Endothelial cell of hepatic sinusoid (primary cell): ENCODE results near the gene CSRNP2.

Experiments used
- in situ Hi-C: cut with HindIII; loops from 2 replicates; pipeline ENCODE4 v1.10.0; 2017; ENCODE audit warnings: low sequenced_read_pairs

The CSRNP2 gene, protein sequence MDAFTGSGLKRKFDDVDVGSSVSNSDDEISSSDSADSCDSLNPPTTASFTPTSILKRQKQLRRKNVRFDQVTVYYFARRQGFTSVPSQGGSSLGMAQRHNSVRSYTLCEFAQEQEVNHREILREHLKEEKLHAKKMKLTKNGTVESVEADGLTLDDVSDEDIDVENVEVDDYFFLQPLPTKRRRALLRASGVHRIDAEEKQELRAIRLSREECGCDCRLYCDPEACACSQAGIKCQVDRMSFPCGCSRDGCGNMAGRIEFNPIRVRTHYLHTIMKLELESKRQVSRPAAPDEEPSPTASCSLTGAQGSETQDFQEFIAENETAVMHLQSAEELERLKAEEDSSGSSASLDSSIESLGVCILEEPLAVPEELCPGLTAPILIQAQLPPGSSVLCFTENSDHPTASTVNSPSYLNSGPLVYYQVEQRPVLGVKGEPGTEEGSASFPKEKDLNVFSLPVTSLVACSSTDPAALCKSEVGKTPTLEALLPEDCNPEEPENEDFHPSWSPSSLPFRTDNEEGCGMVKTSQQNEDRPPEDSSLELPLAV

DNA sequence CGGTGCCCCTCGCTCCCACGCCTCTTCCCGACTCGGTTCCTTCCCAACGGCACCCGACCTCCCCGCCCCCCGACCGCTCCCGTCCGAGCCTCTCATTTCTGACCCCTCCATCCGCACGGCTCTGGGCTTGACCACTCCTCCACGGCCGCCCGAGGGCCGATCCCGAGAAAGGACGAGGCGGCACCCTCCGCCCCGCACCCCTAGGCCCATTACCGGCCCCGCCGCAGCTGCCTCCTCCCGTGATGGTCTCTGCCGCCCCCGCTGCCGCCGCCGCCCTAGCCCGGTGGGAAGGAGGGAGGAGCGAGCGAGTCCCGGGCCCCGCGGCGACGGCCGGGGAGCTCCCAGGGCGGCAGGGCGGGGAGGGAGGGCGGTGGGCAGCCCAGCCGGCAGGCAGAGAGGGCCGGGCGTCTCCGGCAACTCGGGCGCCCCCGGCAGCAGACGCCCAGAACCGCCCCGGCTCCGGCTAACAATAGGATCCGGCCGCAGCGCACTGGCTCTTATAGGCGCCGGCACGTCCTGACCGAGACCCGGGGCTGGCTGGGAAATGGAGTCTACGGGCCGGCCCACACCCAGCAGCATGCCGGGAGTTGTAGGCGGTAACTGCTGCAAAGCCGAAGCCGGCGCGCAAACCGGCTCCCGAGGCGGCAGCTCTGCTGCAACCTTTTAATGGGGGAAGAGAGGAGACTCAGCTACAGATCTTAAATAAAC is at the start of gene CSRNP2:
Gene CSRNP2, minus strand, starts transcription at position 471 of the 708 bp plus-strand sequence. CDS start 7,035 bp downstream, outside the sequence.
- in situ Hi-C loops = no loop called here

DNA sequence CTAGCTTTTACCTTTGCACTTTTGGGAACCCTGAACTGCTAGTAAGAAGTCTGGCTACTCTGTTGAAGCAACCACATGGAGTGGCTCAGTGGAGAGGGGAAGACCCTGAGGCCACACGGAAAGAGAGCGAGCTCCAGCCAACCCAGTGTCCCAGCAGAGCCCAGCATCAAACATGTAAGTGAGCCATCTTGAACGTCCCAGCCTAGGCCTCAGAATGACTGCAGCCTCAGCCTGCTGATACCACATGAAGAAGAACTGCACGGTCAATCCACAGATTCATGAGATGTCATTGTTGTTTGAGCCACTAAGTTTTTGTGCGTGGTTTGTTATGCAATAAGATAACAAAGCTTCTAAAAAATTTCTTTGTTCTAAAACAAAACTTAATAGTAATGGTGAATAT is 49.3 kb upstream of the CSRNP2 start:
- in situ Hi-C loops = no loop called here

DNA sequence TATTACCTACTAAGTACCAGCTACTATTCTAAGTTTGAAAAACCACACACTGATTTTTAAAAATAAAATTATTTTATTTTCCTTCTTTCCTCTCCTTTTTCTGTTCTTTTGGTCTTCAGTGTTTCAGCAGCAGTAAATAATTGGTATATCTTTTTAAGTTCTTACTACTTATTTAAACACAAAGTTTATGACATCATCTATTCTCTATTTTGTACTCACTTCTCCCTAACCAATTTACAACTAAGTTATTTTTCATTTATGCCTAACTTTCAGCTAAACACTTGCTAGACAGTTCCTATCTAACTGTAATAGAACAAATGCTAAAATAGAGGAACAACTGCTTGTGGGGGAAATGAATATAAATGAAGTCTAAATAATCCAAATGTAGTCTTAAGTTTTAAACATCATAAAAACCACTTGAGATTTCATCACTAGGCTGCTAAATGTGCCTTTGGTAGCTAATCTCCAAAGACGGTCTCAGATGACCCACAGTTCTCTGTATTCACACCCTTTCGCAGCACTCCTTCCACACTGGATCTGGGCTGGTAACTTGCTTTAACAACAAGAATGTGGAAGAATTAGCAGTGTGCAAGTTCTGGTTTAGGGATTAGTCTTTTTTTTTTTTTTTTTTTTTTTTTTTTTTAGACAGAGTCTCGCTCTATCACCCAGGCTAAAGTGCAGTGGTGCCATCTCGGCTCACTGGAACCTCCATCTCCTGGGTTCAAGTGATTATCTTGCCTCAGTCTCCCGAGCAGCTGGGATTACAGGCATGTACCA is 48.5 kb upstream of the CSRNP2 start:
- in situ Hi-C loops = no loop called here

DNA sequence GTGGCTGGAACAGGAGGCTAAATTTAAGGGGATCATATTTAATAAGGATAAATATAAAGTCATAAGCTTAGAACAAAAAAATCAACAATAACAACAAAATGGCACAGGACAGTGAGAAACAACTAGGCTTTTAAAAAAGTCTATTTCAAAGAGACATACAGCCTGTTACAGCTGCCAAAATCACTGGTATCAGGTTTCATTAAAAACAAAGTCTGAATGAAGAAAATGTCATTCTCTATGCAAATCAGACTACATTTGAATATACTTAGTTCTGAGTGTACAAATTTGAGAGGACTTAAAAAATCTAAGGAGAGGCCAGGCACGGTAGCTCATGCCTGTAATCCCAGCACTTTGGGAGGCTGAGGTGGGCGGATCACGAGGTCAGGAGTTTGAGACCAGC is 45.5 kb upstream of the CSRNP2 start:
- in situ Hi-C loops = no loop called here

DNA sequence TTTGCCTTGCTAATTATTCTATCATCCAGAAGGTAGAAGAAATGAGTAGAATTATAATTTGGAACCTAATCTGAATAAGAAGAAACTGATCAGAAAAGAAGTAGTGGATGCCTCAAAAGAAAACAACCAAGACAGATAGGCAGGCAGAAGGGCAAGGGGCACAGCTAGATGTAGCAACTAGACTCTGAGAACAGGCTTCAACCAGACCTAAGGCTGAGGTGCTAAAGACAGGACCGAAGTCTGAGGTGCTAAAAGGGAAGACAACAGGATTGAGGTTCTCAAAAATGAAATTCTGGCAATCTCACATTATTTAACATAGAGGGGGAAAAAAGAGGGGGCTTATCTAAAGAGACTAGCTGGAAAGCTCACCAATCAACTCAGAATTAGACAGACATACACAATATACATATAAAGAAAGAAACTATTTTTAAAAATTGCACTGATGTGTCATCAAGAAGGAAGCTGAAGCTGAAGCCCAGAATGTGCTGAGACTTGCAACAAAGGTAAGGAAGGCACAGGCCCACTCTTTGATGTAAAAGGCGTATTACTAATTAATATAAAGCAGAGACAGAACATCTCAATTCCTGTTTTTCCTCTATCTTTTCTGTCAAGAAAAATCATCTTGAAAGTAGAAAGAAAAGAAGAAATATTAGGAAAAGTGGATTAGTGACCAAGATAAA is 43.8 kb upstream of the CSRNP2 start:
- in situ Hi-C loops = no loop called here

DNA sequence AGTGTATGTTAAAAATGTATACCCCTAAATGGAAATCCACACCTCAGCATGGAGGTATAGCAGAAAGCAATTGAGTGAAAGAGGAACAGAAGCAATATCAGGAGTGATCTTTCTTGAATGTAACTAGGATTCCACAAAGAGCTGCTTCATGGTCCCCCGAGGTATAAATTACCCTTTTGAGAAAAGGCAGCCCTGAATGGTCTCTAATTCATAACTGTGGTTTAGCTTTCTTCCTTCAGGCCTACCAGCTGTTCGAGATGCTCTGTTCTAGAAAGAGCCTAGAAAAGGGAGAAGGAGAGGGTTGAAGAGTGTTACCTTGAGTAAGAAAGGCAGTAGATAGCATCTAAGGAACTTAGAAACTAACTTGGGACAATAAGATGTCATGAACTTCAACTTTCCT is 42.9 kb upstream of the CSRNP2 start:
- in situ Hi-C loops = no loop called here

DNA sequence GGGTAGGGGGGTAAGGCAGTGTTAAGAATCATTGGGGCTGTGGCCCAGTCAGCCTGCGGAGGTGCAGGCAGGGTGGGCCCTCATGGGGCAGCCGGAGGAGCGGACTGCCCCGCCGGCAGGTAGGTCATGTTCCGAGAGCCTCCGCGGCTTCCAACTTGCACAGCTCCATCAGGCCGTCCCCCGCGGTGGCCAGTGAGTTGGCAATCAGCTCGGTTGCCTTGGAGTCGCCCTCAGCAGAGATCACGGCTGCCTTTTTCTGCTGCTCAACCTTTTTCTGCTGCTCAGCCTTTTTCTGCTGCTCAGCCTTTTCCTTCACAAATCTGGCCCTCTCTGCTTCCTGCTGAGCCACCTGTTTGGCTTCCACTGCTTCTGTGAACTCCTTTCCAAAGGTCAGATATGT is 41.1 kb upstream of the CSRNP2 start:
- in situ Hi-C loops = no loop called here

DNA sequence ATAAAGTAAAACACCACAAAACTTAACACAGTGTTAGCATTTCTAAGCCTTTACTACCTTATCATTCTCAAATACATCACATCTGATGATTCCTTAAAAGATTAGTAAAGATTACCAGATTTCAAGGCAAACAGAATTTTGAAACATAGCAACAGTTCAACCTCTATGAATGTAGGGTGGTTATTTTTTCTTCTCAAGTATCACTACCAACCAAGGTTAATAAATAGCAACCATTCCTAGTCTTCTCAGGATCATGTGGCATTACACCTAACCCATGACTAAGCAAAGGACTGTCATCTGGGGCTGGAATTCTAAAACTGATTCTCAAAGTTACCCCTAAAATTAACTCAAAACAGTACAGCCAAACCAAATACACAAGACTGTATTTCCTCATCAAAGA is 39.4 kb upstream of the CSRNP2 start:
- in situ Hi-C loops = no loop called here

DNA sequence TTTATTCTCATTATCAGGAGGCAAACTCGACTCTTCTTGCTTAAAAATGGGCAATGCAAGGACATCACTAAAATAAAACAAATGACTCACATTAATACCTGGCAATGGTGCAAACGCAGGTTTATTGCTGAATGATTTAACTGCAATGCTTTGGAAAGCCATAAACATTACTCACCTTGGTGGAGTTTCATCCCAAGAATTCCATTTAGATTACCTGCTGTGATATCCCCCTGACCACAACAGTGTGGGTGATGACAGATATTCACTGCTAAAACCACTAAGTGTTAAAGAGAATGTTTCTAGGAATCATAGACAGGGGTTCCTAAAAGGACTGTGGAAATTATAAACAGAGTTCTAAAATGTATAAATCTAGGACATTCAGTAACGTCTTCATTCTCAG is 35.3 kb upstream of the CSRNP2 start:
- in situ Hi-C loops = no loop called here

DNA sequence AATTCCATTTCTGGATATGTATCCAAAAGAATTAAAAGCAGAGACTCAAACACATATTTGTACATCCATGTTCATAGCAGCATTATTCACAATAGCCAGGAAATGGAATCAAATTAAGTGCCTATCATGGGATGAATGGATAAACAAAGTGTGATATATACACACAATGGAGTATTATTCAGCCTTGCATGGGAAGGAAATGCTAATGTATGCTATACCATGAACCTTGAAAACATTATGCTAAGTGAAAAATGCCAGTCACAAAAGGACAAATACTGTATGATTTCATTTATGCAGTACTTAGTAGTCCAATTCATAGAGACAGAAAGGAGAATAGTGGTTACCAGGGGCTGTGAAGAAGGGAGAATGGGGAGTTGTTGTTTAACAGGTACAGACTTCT is 32.1 kb upstream of the CSRNP2 start:
- in situ Hi-C loops = no loop called here

DNA sequence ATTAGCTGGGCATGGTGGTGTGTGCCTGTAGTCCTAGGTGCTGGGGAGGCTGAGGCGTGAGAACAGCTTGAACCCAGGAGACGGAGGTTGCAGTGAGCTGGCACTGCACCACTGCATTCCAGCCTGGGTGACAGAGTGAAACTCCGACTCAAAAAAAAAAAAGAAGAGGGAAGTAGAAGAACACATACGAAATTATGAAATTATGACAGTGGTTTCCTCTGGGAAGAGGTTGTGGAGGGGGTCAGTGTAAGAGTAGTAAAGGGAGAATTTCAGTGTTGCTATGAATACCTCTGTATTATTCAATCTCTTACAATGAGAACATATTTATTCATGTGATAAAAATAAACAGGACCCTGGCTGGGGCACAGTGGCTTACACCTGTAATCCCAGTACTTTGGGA is 24.7 kb upstream of the CSRNP2 start:
- in situ Hi-C loops = no loop called here

DNA sequence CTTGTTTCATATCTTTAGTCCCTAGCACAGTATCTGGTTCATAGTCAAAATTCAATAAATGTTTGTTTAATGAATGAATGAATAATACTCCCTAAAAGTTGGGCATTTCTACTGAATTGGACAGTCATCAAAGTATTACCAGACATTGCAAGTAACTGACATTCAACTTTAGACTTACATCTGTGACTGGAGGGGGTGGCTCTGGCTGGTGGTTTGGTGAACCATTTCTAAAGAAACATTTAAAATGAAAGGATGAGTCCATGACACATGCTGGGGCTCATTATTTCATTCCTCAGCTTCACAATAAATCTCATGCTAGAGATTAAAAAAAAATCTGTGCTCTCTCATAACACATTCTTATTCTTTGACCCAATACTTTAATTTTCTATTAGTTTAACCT is 20.6 kb upstream of the CSRNP2 start:
- in situ Hi-C loops = no loop called here

DNA sequence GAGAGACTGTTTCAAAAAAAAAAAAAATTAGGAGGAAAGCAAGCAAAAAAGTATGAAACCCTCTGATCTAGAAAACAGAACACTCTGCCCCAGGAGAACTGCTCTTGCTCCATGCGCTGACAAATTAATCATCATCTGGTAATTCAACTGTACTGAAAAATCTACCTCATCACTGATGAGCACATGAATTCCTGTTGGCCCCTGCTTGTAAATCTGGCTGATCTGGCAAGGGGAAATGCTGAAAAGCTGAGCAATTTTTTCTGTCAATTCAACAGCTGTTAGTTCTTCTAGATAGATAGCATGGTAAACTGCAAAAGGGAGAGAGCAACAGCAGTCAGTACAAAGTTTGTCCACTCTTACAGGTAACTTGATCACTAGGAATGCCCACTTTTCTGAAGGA is 15.2 kb upstream of the CSRNP2 start:
- in situ Hi-C loops = no loop called here

DNA sequence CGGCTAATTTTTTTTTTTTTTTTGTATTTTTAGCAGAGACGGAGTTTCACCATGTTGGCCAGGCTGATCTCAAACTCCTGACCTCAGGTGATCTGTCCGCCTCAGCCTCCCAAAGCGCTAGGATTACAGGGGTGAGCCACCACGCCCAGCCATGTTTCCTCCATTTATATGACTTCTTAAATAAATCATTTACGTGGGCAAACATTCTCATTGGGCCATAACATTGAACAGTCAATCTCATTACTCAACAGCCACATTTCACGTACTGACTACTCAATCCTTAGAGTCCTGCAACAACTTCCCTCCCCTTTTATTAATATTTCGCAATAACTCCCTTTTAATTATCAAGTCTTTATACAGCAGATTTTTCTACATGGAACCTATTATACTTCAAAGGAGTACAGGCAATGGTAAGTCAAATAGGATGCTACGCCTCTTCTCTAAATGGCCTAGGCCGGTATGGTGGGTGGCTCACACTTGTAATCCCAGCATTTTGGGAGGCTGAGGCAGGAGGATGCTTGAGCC is 7.4 kb upstream of the CSRNP2 start:
- in situ Hi-C loops = no loop called here

DNA sequence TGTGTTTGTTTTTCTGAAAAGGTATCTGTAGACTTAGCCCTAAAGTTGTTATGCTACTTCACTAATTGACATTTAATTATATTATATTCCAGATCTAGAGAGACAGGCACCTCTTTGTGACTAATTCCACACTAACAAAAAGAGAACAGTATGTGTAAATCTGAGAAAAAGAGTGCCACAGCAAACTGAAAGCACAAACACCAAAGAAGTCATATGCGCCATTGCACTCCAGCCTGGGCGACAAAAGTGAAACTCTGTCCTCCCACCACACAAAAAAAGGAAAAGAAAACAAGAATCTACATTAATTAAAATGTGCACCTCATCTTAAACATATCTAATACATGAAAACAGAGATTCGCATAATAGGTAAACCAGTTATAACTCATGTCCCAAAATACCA is 4.4 kb upstream of the CSRNP2 start:
- in situ Hi-C loops = no loop called here

DNA sequence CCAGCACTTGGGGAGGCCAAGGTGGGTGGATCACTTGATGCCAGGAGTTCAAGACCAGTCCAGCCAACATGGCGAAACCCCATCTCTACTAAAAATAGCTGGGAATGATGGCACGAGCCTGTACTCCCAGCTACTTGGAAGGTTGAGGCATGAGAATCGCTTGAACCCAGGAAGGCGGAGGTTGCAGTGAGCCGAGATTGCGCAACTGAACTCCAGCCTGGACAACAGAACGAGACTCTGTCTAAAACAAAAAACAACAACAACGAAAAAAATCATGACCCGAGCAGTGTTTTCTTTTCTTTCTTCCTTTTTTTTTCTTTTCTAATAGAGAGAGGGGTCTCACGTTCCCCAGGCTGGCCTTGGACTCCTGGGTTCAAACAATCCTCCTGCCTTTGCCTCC is 3.5 kb upstream of the CSRNP2 start:
- in situ Hi-C loops = no loop called here

DNA sequence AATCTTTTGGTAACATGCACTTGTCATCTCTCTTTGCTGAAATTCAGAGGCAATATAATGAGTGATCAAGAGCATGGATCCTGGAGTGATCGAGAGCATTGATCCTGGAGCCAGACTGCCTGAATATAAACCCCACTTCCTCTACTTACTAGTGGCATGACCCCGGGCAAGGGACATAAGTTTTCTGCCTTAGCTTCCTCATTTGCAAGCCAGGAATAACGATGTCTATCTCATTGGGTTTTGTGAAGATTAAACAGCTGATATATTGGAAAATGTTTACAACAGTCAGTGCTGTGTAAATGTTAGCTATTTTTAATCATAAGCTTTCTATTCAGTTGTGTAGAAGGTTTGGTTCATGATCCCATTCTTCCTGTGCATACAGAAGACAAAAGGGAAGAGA is 2.4 kb upstream of the CSRNP2 start:
- in situ Hi-C loops = no loop called here

DNA sequence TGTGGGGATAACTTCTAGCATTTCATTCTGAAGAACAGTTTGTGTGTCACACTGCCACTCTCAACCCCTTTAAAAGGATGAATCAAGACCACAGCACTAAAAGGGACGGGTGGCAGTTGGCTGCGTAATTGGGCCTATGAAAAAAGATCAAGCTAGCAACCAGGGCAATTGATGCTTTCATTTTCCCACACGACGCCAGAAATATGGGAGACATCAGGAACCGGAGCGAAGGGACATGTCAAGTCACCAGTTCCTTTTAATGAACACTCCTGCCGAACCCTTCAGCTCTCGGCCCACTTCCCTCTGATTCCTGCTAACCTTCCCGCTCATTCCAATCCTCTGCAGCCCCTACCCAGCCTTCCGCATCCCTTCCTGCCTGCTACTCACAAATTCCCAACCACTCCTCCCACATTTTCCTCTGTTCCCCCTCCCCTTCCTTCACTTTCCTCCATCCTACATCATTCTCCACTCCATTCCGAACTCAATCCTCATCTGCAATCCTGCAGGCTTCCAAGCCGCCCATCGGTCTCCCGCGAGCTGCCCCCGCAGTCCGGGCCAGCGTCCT is 753 bp downstream of the CSRNP2 start:
- in situ Hi-C loops = no loop called here

DNA sequence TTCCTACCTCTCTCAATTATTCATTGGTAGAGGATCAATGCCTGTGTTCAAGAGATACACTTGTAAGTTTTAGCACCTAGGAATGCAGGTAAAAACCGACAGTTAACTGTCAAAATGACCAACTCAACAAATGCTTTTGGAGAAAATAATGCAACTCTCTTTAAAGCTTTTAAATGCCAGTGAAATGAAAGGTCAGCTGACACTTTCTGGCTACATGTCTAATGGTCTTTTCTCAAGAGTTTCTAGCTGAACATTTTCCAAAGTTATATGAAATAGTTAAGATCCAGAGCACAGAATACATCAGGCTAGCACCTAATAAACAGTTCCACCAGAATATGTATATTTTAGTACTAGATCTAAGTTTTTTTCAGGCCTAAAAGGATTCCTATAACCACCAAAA is 2.0 kb downstream of the CSRNP2 start:
- in situ Hi-C loops = no loop called here

DNA sequence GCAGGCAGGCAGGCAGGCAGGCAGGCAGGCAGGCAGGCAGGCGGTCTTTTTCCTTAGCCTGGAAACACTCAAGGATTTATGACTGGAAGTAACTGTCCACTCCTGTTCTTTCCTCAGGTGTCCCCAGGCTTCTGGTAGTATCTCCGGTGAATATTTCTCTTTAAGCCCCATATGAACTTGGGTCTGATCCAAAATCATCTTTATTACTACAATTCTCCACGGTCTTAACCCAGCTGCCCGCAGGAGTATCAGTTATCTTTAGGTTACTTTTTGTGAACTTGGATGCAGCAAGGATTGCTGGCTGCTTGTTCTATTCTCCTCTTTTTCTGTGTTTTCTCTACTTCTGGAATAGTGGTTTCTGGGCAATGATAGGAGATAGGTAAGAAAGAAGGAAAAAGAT is 3.3 kb downstream of the CSRNP2 start:
- in situ Hi-C loops = no loop called here
